HCT116 (cell line): ENCODE data around the gene AHI1.

ENCODE experiments used
- TCF7L2 ChIP-seq: IDR thresholded peaks from 2 replicates; pipeline ENCODE4 v1.7.0; 2011; ENCODE audit warnings: borderline replicate concordance, inconsistent platforms; ENCODE audit not compliant: insufficient read depth, insufficient read length; ENCODE audit errors: extremely low read depth
- TF ChIP-seq, protein P1 (sequence below), 3 experiments: fragments of 200-600 bp in 1 of 3; sonication (generic) in 1 of 3; IDR thresholded peaks in 2 of 3; conservative IDR thresholded peaks in 1 of 3; 2 replicates each; pipeline ENCODE4 v1.5.1; 2012 to 2017; ENCODE audit warnings: low read depth in 2 of 3, low read length in 2 of 3, antibody characterized with exemption in 1 of 3, borderline replicate concordance in 1 of 3, control low read depth in 1 of 3, mild to moderate bottlenecking in 1 of 3, mixed read lengths in 1 of 3, mixed run types in 1 of 3, moderate library complexity in 1 of 3; ENCODE audit not compliant: insufficient read depth in 1 of 3

DNA sequence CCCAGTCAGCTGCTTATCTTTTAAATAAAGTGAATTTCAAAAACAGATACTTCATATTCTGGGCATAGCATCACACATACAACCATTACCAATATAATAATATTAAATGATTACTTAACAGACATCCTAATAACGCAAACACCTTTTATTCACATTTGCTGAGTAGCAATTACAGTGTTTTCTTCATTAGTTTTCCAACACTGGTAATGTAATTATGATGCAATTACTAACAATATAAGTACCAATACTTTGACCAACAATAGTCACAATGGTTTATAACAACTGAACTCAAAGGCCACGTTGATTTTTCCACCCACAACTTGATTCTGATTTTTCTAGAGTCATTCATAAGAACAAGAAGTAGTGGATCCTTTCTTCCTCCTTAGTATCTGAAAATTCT lies 212.4 kb downstream of the AHI1 start:
- TF ChIP-seq, protein P1, sequence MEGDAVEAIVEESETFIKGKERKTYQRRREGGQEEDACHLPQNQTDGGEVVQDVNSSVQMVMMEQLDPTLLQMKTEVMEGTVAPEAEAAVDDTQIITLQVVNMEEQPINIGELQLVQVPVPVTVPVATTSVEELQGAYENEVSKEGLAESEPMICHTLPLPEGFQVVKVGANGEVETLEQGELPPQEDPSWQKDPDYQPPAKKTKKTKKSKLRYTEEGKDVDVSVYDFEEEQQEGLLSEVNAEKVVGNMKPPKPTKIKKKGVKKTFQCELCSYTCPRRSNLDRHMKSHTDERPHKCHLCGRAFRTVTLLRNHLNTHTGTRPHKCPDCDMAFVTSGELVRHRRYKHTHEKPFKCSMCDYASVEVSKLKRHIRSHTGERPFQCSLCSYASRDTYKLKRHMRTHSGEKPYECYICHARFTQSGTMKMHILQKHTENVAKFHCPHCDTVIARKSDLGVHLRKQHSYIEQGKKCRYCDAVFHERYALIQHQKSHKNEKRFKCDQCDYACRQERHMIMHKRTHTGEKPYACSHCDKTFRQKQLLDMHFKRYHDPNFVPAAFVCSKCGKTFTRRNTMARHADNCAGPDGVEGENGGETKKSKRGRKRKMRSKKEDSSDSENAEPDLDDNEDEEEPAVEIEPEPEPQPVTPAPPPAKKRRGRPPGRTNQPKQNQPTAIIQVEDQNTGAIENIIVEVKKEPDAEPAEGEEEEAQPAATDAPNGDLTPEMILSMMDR (IDR thresholded peaks at IDR 0.05 in 2 of 3, conservative IDR thresholded peaks at IDR 0.05 in 1 of 3; ENCODE audit: borderline replicate concordance in 1 of 3, insufficient read depth in 1 of 3, low read depth in 2 of 3, low read length in 2 of 3), result no peak
- TF ChIP-seq TCF7L2, result no peak
